GM15510 (cell line): Measurements from ENCODE around the gene ZNF785.

Source experiments
- POLR2A ChIP-seq: IDR thresholded peaks from 3 replicates; pipeline ENCODE4 v1.6.1; 2011; ENCODE audit warnings: borderline replicate concordance; ENCODE audit not compliant: insufficient read length; ENCODE audit errors: extremely low read depth

The ZNF785 gene

GRCh38 chr16:30606004-30606403 lies 20.5 kb upstream of the ZNF785 start:
- TF ChIP-seq POLR2A: no peak

- no peak for TF ChIP-seq POLR2A
These were observed 19.7 kb upstream of the ZNF785 start for GRCh38 chr16:30605158-30605557.

- TF ChIP-seq POLR2A: no peak
These were observed 18.9 kb upstream of the ZNF785 start for GRCh38 chr16:30604316-30604947.

GRCh38 chr16:30603945-30604315 lies 18.4 kb upstream of the ZNF785 start:
- no peak for TF ChIP-seq POLR2A

GRCh38 chr16:30602616-30603277 lies 17.2 kb upstream of the ZNF785 start:
- no peak for TF ChIP-seq POLR2A

GRCh38 chr16:30601966-30602365 lies 16.5 kb upstream of the ZNF785 start:
- TF ChIP-seq POLR2A: no peak

- no peak for TF ChIP-seq POLR2A
These were observed 15.4 kb upstream of the ZNF785 start for GRCh38 chr16:30600929-30601328.

GRCh38 chr16:30600215-30600614 lies 14.7 kb upstream of the ZNF785 start:
- no peak for TF ChIP-seq POLR2A

- TF ChIP-seq POLR2A: no peak
These were observed 7.4 kb upstream of the ZNF785 start for GRCh38 chr16:30592871-30593270.

- no peak for TF ChIP-seq POLR2A
These were observed 3.2 kb upstream of the ZNF785 start for GRCh38 chr16:30588651-30589050.

- peak; percentile 23 for TF ChIP-seq POLR2A
These were observed 486 bp downstream of the ZNF785 start for GRCh38 chr16:30585022-30585399.

- TF ChIP-seq POLR2A: no peak
These were observed 2.7 kb downstream of the ZNF785 start for GRCh38 chr16:30582611-30583340.

GRCh38 chr16:30581457-30581856 lies 4.0 kb downstream of the ZNF785 start:
- TF ChIP-seq POLR2A: no peak

GRCh38 chr16:30574678-30575077 lies 10.8 kb downstream of the ZNF785 start:
- no peak for TF ChIP-seq POLR2A

- peak; percentile 58 for TF ChIP-seq POLR2A
These were observed 13.8 kb downstream of the ZNF785 start, which contains the start of gene ZNF688 for GRCh38 chr16:30571445-30572322. ZNF688 (minus strand) TSS chr16:30571714; CDS start chr16:30571629, 85 bp downstream.
